H9 (cell line): Measurements from ENCODE around the gene IL3RA. TPM values are rescaled to one million over a fixed set of nuclear protein-coding genes. Genes with fewer than 3 reads are reported as not detected.

Experiments used
- DNase-seq: peaks from one replicate; pipeline ENCODE4 v3.0.0-alpha.2; 2017
- H2AFZ ChIP-seq: one replicate; pipeline ENCODE4 v1.6.1; 2013; ENCODE audit warnings: mild to moderate bottlenecking, low read length, control low read depth, moderate library complexity
- H2AK5ac ChIP-seq: 2 replicates; pipeline ENCODE4 v1.6.1; 2013; ENCODE audit warnings: low read length, control low read depth, mixed read lengths; ENCODE audit not compliant: insufficient read length
- H2BK120ac ChIP-seq: one replicate; pipeline ENCODE4 v1.6.1; 2013; ENCODE audit warnings: low read depth, mild to moderate bottlenecking, low read length, control low read depth, inconsistent platforms; ENCODE audit not compliant: poor library complexity, severe bottlenecking
- H2BK12ac ChIP-seq: 2 replicates; pipeline ENCODE4 v1.6.1; 2013; ENCODE audit warnings: low read length, control low read depth, mixed read lengths, low read depth; ENCODE audit not compliant: insufficient read length
- H2BK15ac ChIP-seq: 2 replicates; pipeline ENCODE4 v1.6.1; 2013; ENCODE audit warnings: low read depth, low read length, control low read depth
- H2BK20ac ChIP-seq: one replicate; pipeline ENCODE4 v1.6.1; 2013; ENCODE audit warnings: low read depth, mild to moderate bottlenecking, low read length, control low read depth, inconsistent platforms; ENCODE audit not compliant: poor library complexity, severe bottlenecking
- H2BK5ac ChIP-seq: 2 replicates; pipeline ENCODE4 v1.6.1; 2013; ENCODE audit warnings: low read length, control low read depth, mixed read lengths; ENCODE audit not compliant: insufficient read length
- H3K14ac ChIP-seq: 2 replicates; pipeline ENCODE4 v1.6.1; 2013; ENCODE audit warnings: low read length, control low read depth; ENCODE audit not compliant: insufficient read depth
- H3K18ac ChIP-seq: 2 replicates; pipeline ENCODE4 v1.6.1; 2013; ENCODE audit warnings: low read depth, mild to moderate bottlenecking, mixed read lengths, low read length, control low read depth; ENCODE audit not compliant: insufficient read length
- H3K23ac ChIP-seq: 2 replicates; pipeline ENCODE4 v1.6.1; 2013; ENCODE audit warnings: low read length, control low read depth, mixed read lengths, low read depth; ENCODE audit not compliant: insufficient read length
- H3K23me2 ChIP-seq: 2 replicates; pipeline ENCODE4 v1.6.1; 2013; ENCODE audit warnings: low read depth, mild to moderate bottlenecking, mixed read lengths, low read length, control low read depth; ENCODE audit not compliant: insufficient read length, poor library complexity, severe bottlenecking
- H3K27ac ChIP-seq: 2 replicates; pipeline ENCODE4 v1.5.1; 2013; ENCODE audit warnings: low read length, control low read depth, mixed read lengths, low read depth; ENCODE audit not compliant: insufficient read length
- H3K27me3 ChIP-seq: 2 replicates; pipeline ENCODE4 v1.6.1; 2013; ENCODE audit warnings: low read length, control low read depth, inconsistent platforms; ENCODE audit not compliant: insufficient read depth
- H3K4ac ChIP-seq: 2 replicates; pipeline ENCODE4 v1.6.1; 2013; ENCODE audit warnings: low read depth, mild to moderate bottlenecking, control low read depth, inconsistent platforms, low read length, moderate library complexity
- H3K4me1 ChIP-seq: 2 replicates; pipeline ENCODE4 v1.6.1; 2013; ENCODE audit warnings: low read length, control low read depth, inconsistent platforms; ENCODE audit not compliant: insufficient read depth
- H3K4me2 ChIP-seq: 2 replicates; pipeline ENCODE4 v1.6.1; 2013; ENCODE audit warnings: low read length, control low read depth, mixed read lengths; ENCODE audit not compliant: insufficient read length, insufficient read depth
- H3K56ac ChIP-seq: 2 replicates; pipeline ENCODE4 v1.6.1; 2013; ENCODE audit warnings: low read depth, mild to moderate bottlenecking, mixed read lengths, low read length, control low read depth; ENCODE audit not compliant: insufficient read length
- H3K79me1 ChIP-seq: 2 replicates; pipeline ENCODE4 v1.6.1; 2013; ENCODE audit warnings: low read depth, mild to moderate bottlenecking, moderate library complexity, low read length, control low read depth, inconsistent platforms; ENCODE audit not compliant: insufficient read depth, poor library complexity, severe bottlenecking
- H3K79me2 ChIP-seq: 2 replicates; pipeline ENCODE4 v1.6.1; 2013; ENCODE audit warnings: low read length, control low read depth, inconsistent platforms; ENCODE audit not compliant: insufficient read depth
- H3K9ac ChIP-seq: 2 replicates; pipeline ENCODE4 v1.6.1; 2013; ENCODE audit warnings: low read length, control low read depth, mixed read lengths; ENCODE audit not compliant: insufficient read length; ENCODE audit errors: extremely low read depth
- H3K9me3 ChIP-seq: one replicate; pipeline ENCODE4 v1.6.1; 2013; ENCODE audit warnings: low read depth, low read length, inconsistent platforms; ENCODE audit not compliant: control insufficient read depth
- H3T11ph ChIP-seq: one replicate; pipeline ENCODE4 v1.6.1; 2013; ENCODE audit warnings: mild to moderate bottlenecking, low read length, control low read depth, inconsistent platforms
- H4K20me1 ChIP-seq: one replicate; pipeline ENCODE4 v1.6.1; 2013; ENCODE audit not compliant: control insufficient read depth, insufficient read length, insufficient read depth
- H4K5ac ChIP-seq: 2 replicates; pipeline ENCODE4 v1.6.1; 2013; ENCODE audit warnings: low read depth, mild to moderate bottlenecking, mixed read lengths, low read length, control low read depth; ENCODE audit not compliant: insufficient read length
- H4K8ac ChIP-seq: replicated peaks from 2 replicates; pipeline ENCODE4 v1.6.1; 2013; ENCODE audit warnings: low read length, control low read depth, mixed read lengths, low read depth; ENCODE audit not compliant: insufficient read length
- H4K91ac ChIP-seq: 2 replicates; pipeline ENCODE4 v1.6.1; 2013; ENCODE audit warnings: low read depth, mild to moderate bottlenecking, moderate library complexity, mixed read lengths, low read length, control low read depth; ENCODE audit not compliant: insufficient read length
- H3K27ac Mint-ChIP-seq, 3 experiments: 2 replicates in 2 of 3; 3 replicates in 1 of 3; pipeline ENCODE4 v1.8.0; 2020 to 2021; ENCODE audit warnings: mixed read lengths in 3 of 3, mild to moderate bottlenecking in 1 of 3, moderate library complexity in 1 of 3
- H3K27me3 Mint-ChIP-seq: 2 replicates; pipeline ENCODE4 v1.8.0; 2021; ENCODE audit warnings: low read depth, mild to moderate bottlenecking, moderate library complexity, mixed read lengths
- H3K36me3 Mint-ChIP-seq, 3 experiments: 2 replicates in 2 of 3; 3 replicates in 1 of 3; pipeline ENCODE4 v1.8.0; 2020 to 2021; ENCODE audit warnings: low read depth in 3 of 3, mixed read lengths in 3 of 3; ENCODE audit not compliant: insufficient read depth in 1 of 3
- H3K4me1 Mint-ChIP-seq, 2 experiments: 2 replicates each; pipeline ENCODE4 v1.8.0; 2020; ENCODE audit warnings: mixed read lengths in 2 of 2
- H3K4me3 Mint-ChIP-seq, 2 experiments: 2 replicates in 1 of 2; 3 replicates in 1 of 2; pipeline ENCODE4 v1.8.0; 2020 to 2021; ENCODE audit warnings: mild to moderate bottlenecking in 2 of 2, mixed read lengths in 2 of 2, moderate library complexity in 1 of 2
- H3K9me3 Mint-ChIP-seq, 2 experiments: 2 replicates in 1 of 2; 3 replicates in 1 of 2; pipeline ENCODE4 v1.8.0; 2020; ENCODE audit warnings: mild to moderate bottlenecking in 2 of 2, mixed read lengths in 2 of 2, moderate library complexity in 1 of 2
- WGBS: extraction: QIAGEN DNeasy Blood & Tissue Kit; methylation state at CpG from one replicate; pipeline ENCODE4 v1.1.7; 2013; ENCODE audit warnings: missing lambda C conversion rate, low lambda C conversion rate, mixed read lengths; ENCODE audit not compliant: insufficient read length; ENCODE audit errors: extremely low coverage; 5-methylcytosine and 5-hydroxymethylcytosine counted together
- total RNA-seq: library from RNA; stranded (reverse); gene quantifications from 2 replicates; pipeline ENCODE4 v1.2.1, GENCODE V29; 2021
- TF ChIP-seq, protein P1 (sequence below): fragments of 200-600 bp; sonication (generic); conservative IDR thresholded peaks from 3 replicates; pipeline ENCODE4 v1.8.0; 2021; ENCODE audit warnings: antibody characterized with exemption, mild to moderate bottlenecking

IL3RA gene
- total RNA-seq, 1 experiment from 2014 or later = 0.24 TPM

- Mint-ChIP-seq H3K4me1 (peaks cover 2 to 9% of the 10 kb centered on the region in 2 experiments; a peak in 2 of 4 replicates), H3K27me3 (peaks cover 1% of the 10 kb centered on the region)
Measured at GRCh38 chrX:1325515-1326116, 11.0 kb upstream of the IL3RA start.

More at GRCh38 chrX:1325515-1326116, 11.0 kb upstream of the IL3RA start:
- no peaks in the 10 kb centered on the region for H3K36me3 Mint-ChIP-seq
- no peak overlapping the region for H3K18ac ChIP-seq
- no peaks in the 10 kb centered on the region for H3K23me2 ChIP-seq
- no peaks in the 10 kb centered on the region for H3K4me1 ChIP-seq
- no peak overlapping the region for H4K5ac ChIP-seq
- TF ChIP-seq, protein P1, sequence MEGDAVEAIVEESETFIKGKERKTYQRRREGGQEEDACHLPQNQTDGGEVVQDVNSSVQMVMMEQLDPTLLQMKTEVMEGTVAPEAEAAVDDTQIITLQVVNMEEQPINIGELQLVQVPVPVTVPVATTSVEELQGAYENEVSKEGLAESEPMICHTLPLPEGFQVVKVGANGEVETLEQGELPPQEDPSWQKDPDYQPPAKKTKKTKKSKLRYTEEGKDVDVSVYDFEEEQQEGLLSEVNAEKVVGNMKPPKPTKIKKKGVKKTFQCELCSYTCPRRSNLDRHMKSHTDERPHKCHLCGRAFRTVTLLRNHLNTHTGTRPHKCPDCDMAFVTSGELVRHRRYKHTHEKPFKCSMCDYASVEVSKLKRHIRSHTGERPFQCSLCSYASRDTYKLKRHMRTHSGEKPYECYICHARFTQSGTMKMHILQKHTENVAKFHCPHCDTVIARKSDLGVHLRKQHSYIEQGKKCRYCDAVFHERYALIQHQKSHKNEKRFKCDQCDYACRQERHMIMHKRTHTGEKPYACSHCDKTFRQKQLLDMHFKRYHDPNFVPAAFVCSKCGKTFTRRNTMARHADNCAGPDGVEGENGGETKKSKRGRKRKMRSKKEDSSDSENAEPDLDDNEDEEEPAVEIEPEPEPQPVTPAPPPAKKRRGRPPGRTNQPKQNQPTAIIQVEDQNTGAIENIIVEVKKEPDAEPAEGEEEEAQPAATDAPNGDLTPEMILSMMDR = no peak
- no peaks in the 10 kb centered on the region for H4K20me1 ChIP-seq
- H3K4me2 ChIP-seq = no peak overlapping the region
- DNase-seq = no peak
- no peak overlapping the region for H3K9ac ChIP-seq
- H3K79me2 ChIP-seq = no peaks in the 10 kb centered on the region
- H3K56ac ChIP-seq = no peak overlapping the region
- no peak overlapping the region for H3K27ac ChIP-seq
- H2BK20ac ChIP-seq = no peak overlapping the region
- no peak overlapping the region for H3K23ac ChIP-seq
- H3K9me3 Mint-ChIP-seq = 0 out of 5 replicates have a peak, but pooled peaks cover 0 to 2% of the 10 kb centered on the region in 2 experiments
- H4K91ac ChIP-seq = no peak overlapping the region
- no peak overlapping the region for H2BK120ac ChIP-seq
- no peaks in the 10 kb centered on the region for H3K79me1 ChIP-seq
- no peak overlapping the region for H2BK15ac ChIP-seq
- H3K27me3 ChIP-seq = no peaks in the 10 kb centered on the region
- H4K8ac ChIP-seq = no peak overlapping the region
- no peak overlapping the region for H3K27ac Mint-ChIP-seq
- H2AK5ac ChIP-seq = no peak overlapping the region
- H3K4me3 Mint-ChIP-seq = no peak overlapping the region
- H2BK5ac ChIP-seq = no peak overlapping the region
- H3K9me3 ChIP-seq = no peaks in the 10 kb centered on the region
- H3K14ac ChIP-seq = no peak overlapping the region
- H2BK12ac ChIP-seq = no peak overlapping the region
- no CpG with 5 or more reads among the region's 20 CpGs for WGBS
- H3T11ph ChIP-seq = no peak overlapping the region
- H3K4ac ChIP-seq = no peak overlapping the region
- H2AFZ ChIP-seq = no peak overlapping the region
